HepG2 (cell line): ENCODE data around the gene PDGFD. TPM values are rescaled to one million over a fixed set of nuclear protein-coding genes. Genes with fewer than 3 reads are reported as not detected.

Experiments
- ATAC-seq: fragments of 200-7000 bp; cut with Tn5 transposase; 3 replicates; pipeline ENCODE4 v1.9.1; 2020; ENCODE audit warnings: mild to moderate bottlenecking, moderate library complexity
- BruUV-seq: library from RNA; stranded (reverse); fragments of 400-500 nt; replicated peaks from 2 replicates; lab custom pipeline; 2021; lab: Mats Ljungman, UMichigan
- CTCF ChIA-PET: fragments of 300-600 bp; formaldehyde crosslinking; extraction: SDS; loops from one replicate; lab custom pipeline; 2021; ENCODE audit warnings: low total read pairs, inconsistent platforms, low intra/inter-chr PET ratio; lab: Yijun Ruan, JAX
- POLR2A ChIA-PET: fragments of 350-600 bp; sonication (Branson Sonifier 250); formaldehyde crosslinking; loops from one replicate; lab custom pipeline; 2020; ENCODE audit warnings: antibody characterized with exemption, inconsistent platforms; lab: Yijun Ruan, JAX
- DNase-seq: peaks from one replicate; pipeline ENCODE4 v3.0.0-alpha.2; 2015; ENCODE audit warnings: low spot score
- FAIRE-seq: peaks from 3 replicates; lab custom pipeline; 2011; peaks lifted over from hg19 to GRCh38; lab: Jason Lieb, UNC
- H2AFZ ChIP-seq: one replicate; pipeline ENCODE4 v1.6.1; 2011; ENCODE audit warnings: low read length, inconsistent platforms
- H3K27ac ChIP-seq: fragments of 300-600 bp; 3 replicates; pipeline ENCODE4 v1.8.0; 2011; ENCODE audit warnings: mixed run types, mild to moderate bottlenecking, mixed read lengths, low read length, inconsistent platforms; ENCODE audit not compliant: insufficient read depth; ENCODE audit errors: extremely low read length
- H3K27me3 ChIP-seq, 2 experiments: fragments of 200-600 bp in 1 of 2; 2 replicates in 1 of 2; 3 replicates in 1 of 2; pipeline versions ENCODE4 v1.6.0 to v1.8.0; 2011; ENCODE audit warnings: low read length in 2 of 2, mild to moderate bottlenecking in 2 of 2, moderate library complexity in 2 of 2, inconsistent platforms in 1 of 2; ENCODE audit not compliant: insufficient read depth in 2 of 2, control insufficient read depth in 1 of 2
- H3K36me3 ChIP-seq, 2 experiments: fragments of 200-600 bp in 1 of 2; replicated peaks in 1 of 2; 2 replicates in 1 of 2; 3 replicates in 1 of 2; pipeline versions ENCODE4 v1.5.1 to v1.8.0; 2011; ENCODE audit warnings: low read length in 2 of 2, inconsistent platforms in 1 of 2; ENCODE audit not compliant: insufficient read depth in 2 of 2, control insufficient read depth in 1 of 2
- H3K4me1 ChIP-seq: 2 replicates; pipeline ENCODE4 v1.5.1; 2012; ENCODE audit warnings: low read length, inconsistent platforms; ENCODE audit not compliant: insufficient read depth
- H3K4me2 ChIP-seq: 2 replicates; pipeline ENCODE4 v1.6.0; 2011; ENCODE audit warnings: low read depth, low read length, inconsistent platforms
- H3K4me3 ChIP-seq, 3 experiments: fragments of 200-600 bp in 1 of 3; sonication (generic), shearing (Covaris generic) in 1 of 3; replicated peaks in 1 of 3; 2 replicates each; pipeline ENCODE4 v1.5.1; 2011 to 2016; ENCODE audit warnings: low read length in 3 of 3, inconsistent platforms in 2 of 3, low read depth in 2 of 3, mild to moderate bottlenecking in 2 of 3, control low read depth in 1 of 3, mixed read lengths in 1 of 3; ENCODE audit not compliant: insufficient read depth in 1 of 3
- H3K79me2 ChIP-seq: one replicate; pipeline ENCODE4 v1.6.1; 2011; ENCODE audit warnings: low read length, inconsistent platforms; ENCODE audit not compliant: insufficient read depth
- H3K9ac ChIP-seq: 2 replicates; pipeline ENCODE4 v1.6.0; 2011; ENCODE audit warnings: mild to moderate bottlenecking, low read depth, low read length, inconsistent platforms; ENCODE audit not compliant: insufficient read depth
- H3K9me3 ChIP-seq: 2 replicates; pipeline ENCODE4 v1.5.1; 2012; ENCODE audit warnings: mild to moderate bottlenecking, low read length
- H4K20me1 ChIP-seq: 2 replicates; pipeline ENCODE4 v1.6.0; 2011; ENCODE audit warnings: inconsistent platforms, mild to moderate bottlenecking, low read length, moderate library complexity; ENCODE audit not compliant: insufficient read depth
- BHLHE40 ChIP-seq: IDR thresholded peaks from 2 replicates; pipeline ENCODE4 v1.6.1; 2011; ENCODE audit warnings: low read length, improper control_type of control experiment
- CHD2 ChIP-seq: IDR thresholded peaks from 2 replicates; pipeline ENCODE4 v1.6.1; 2011; ENCODE audit warnings: low read depth, low read length, improper control_type of control experiment
- DZIP1 ChIP-seq: sonication (generic); formaldehyde crosslinking; IDR thresholded peaks from 2 replicates; pipeline ENCODE4 v1.5.0; 2020; ENCODE audit warnings: mild to moderate bottlenecking, missing genetic modification reagents
- KLF12 ChIP-seq: sonication (generic); formaldehyde crosslinking; IDR thresholded peaks from 2 replicates; pipeline ENCODE4 v1.4.0; 2020; ENCODE audit warnings: missing genetic modification reagents, borderline replicate concordance
- MAZ ChIP-seq, 2 experiments: sonication (generic) in 1 of 2; formaldehyde crosslinking in 1 of 2; IDR thresholded peaks; 2 replicates each; pipeline versions ENCODE4 v1.5.0 to v1.6.1; 2012 to 2020; ENCODE audit warnings: low read depth in 2 of 2, mild to moderate bottlenecking in 2 of 2, borderline replicate concordance in 1 of 2, improper control_type of control experiment in 1 of 2, low read length in 1 of 2, missing genetic modification reagents in 1 of 2, moderate library complexity in 1 of 2
- STAT5B ChIP-seq: sonication (generic); formaldehyde crosslinking; IDR thresholded peaks from 2 replicates; pipeline ENCODE4 v1.4.0; 2020; ENCODE audit warnings: missing genetic modification reagents
- ZGPAT ChIP-seq: IDR thresholded peaks from 2 replicates; pipeline ENCODE4 v1.6.1; 2016; ENCODE audit warnings: mild to moderate bottlenecking
- ZNF282 ChIP-seq: fragments of 450-650 bp; IDR thresholded peaks from 2 replicates; pipeline ENCODE4 v1.6.1; 2018; ENCODE audit not compliant: partially characterized antibody
- ZNF296 ChIP-seq: sonication (generic); formaldehyde crosslinking; conservative IDR thresholded peaks from 2 replicates; pipeline ENCODE4 v1.5.0; 2020; ENCODE audit warnings: mild to moderate bottlenecking, missing genetic modification reagents
- ZNF30 ChIP-seq: sonication (generic); formaldehyde crosslinking; IDR thresholded peaks from 2 replicates; pipeline ENCODE4 v1.5.0; 2020; ENCODE audit warnings: mild to moderate bottlenecking, missing genetic modification reagents
- ZNF569 ChIP-seq: sonication (generic); formaldehyde crosslinking; IDR thresholded peaks from 2 replicates; pipeline ENCODE4 v1.5.0; 2020; ENCODE audit warnings: mild to moderate bottlenecking, missing genetic modification reagents, moderate library complexity, borderline replicate concordance
- WGBS: methylation state at CpG from one replicate; pipeline ENCODE4 v1.1.6; 2017; ENCODE audit warnings: low lambda C conversion rate; 5-methylcytosine and 5-hydroxymethylcytosine counted together
- in situ Hi-C: cut with HindIII; loops from 2 replicates; pipeline ENCODE4 v1.10.0; 2017; ENCODE audit warnings: low pct_unique_long_range_greater_than_20kb; ENCODE audit not compliant: extremely low pct_ligation_motif_present
- intact Hi-C: fragments of 100-400 bp; cut with micrococcal nuclease; formaldehyde crosslinking; loops from one replicate; pipeline ENCODE4 v1.10.0; 2022; ENCODE audit not compliant: unreplicated experiment
- polyA plus RNA-seq, 8 experiments: library from polyadenylated mRNA; depleted of rRNA in 3 of 8; stranded (reverse) in 7 of 8; unstranded in 1 of 8; fragments of >200 nt; fragmentation: Illumina TruSeq in 4 of 8; extraction: Trizol in 4 of 8; gene quantifications; 2 replicates each; pipeline versions ENCODE4 v1.2.1 to v1.2.3, GENCODE V29; 2011 to 2016; ENCODE audit warnings: low read depth in 4 of 8, missing spikeins in 1 of 8, mixed read lengths in 1 of 8; ENCODE audit not compliant: insufficient read depth in 1 of 8
- total RNA-seq, 5 experiments: library from RNA; depleted of rRNA; stranded (reverse); fragments of >200 nt; fragmentation: Illumina TruSeq; extraction: Trizol; gene quantifications; 2 replicates each; pipeline ENCODE4 v1.2.3, GENCODE V29; 2016; ENCODE audit warnings: low read depth in 1 of 5
- TF ChIP-seq, protein P1 (sequence below): sonication (generic); formaldehyde crosslinking; IDR thresholded peaks from 2 replicates; pipeline ENCODE4 v1.4.0; 2020; ENCODE audit warnings: missing genetic modification reagents
- TF ChIP-seq, protein P2 (sequence below): sonication (generic); formaldehyde crosslinking; IDR thresholded peaks from 2 replicates; pipeline ENCODE4 v1.8.0; 2022; ENCODE audit warnings: missing genetic modification reagents, mild to moderate bottlenecking, inconsistent platforms, borderline replicate concordance
- TF ChIP-seq, protein P3 (sequence below): sonication (generic); formaldehyde crosslinking; IDR thresholded peaks from 2 replicates; pipeline ENCODE4 v1.8.1; 2023; ENCODE audit warnings: mild to moderate bottlenecking, missing genetic modification reagents
- TF ChIP-seq, protein P4 (sequence below): sonication (generic); formaldehyde crosslinking; IDR thresholded peaks from 2 replicates; pipeline ENCODE4 v1.4.0; 2020; ENCODE audit warnings: mild to moderate bottlenecking, missing genetic modification reagents

PDGFD gene
- total and polyA plus RNA-seq, 2 of the 13 experiments (the other 11 are each of a cell fraction or from before 2014, with no cell fraction given), result 0.09 to 0.29 TPM

DNA sequence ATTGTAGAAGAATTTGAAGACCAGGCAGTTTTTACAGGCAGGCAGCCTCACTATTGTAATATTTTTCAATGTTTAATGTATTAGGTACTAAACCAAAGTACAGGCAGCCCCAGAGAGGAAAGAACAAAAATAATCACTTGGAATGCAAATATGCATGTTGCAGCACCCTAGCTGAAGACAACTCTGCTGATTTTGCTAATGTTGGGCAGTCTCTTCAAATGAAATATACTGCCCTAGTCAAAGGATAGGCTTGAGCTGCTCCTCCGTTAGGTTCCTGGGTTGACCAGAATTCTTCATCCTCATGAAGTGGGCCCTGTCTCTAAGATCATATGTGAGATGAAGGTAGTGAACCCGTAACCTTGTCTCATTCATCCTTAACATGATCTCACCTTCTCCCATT lies 280.7 kb downstream of the PDGFD start:
- Histone ChIP-seq H3K4me2 (no peak overlapping the region), H3K9me3 (peaks cover 23% of the 10 kb centered on the region), H3K79me2 (no peaks in the 10 kb centered on the region), H3K27me3 (no peaks in the 10 kb centered on the region), H3K27ac (no peak overlapping the region), H4K20me1 (no peaks in the 10 kb centered on the region), H3K4me1 (no peaks in the 10 kb centered on the region), H3K36me3 (no peaks in the 10 kb centered on the region), H2AFZ (no peak overlapping the region), H3K4me3 (no peak overlapping the region), H3K9ac (no peak overlapping the region)
- DNase-seq (no peak), ATAC-seq (no peak), FAIRE-seq (no peak)
- CTCF ChIA-PET, result no interaction called here
- BruUV-seq, result no TSS peak
- in situ Hi-C loops (no loop called here), intact Hi-C loops (no loop called here)
- POLR2A ChIA-PET, result no interaction called here
- WGBS, result 14% methylated on average over 1 of the region's 2 CpGs
- TF ChIP-seq, protein P1, sequence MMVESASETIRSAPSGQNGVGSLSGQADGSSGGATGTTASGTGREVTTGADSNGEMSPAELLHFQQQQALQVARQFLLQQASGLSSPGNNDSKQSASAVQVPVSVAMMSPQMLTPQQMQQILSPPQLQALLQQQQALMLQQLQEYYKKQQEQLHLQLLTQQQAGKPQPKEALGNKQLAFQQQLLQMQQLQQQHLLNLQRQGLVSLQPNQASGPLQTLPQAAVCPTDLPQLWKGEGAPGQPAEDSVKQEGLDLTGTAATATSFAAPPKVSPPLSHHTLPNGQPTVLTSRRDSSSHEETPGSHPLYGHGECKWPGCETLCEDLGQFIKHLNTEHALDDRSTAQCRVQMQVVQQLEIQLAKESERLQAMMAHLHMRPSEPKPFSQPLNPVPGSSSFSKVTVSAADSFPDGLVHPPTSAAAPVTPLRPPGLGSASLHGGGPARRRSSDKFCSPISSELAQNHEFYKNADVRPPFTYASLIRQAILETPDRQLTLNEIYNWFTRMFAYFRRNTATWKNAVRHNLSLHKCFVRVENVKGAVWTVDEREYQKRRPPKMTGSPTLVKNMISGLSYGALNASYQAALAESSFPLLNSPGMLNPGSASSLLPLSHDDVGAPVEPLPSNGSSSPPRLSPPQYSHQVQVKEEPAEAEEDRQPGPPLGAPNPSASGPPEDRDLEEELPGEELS (CRISPR knock-in tag), result no peak
- TF ChIP-seq ZNF30 (CRISPR knock-in tag), result no peak
- TF ChIP-seq, protein P2, sequence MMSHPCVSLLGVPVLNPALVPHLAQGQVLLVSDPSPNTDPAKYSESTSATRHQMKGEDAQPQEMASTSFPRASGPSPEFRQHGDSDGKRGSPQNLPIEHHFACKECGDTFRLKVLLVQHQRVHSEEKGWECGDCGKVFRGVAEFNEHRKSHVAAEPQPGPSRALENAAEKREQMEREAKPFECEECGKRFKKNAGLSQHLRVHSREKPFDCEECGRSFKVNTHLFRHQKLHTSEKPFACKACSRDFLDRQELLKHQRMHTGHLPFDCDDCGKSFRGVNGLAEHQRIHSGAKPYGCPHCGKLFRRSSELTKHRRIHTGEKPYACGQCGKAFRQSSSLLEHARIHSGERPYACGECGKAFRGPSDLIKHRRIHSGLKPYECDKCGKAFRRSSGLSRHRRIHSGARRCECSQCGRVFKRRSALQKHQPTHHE, result no peak
- no peak for TF ChIP-seq MAZ (IDR thresholded peaks at IDR 0.05; ENCODE audit: borderline replicate concordance, low read depth, low read length)
- no peak for TF ChIP-seq MAZ (CRISPR knock-in tag; IDR thresholded peaks at IDR 0.05; ENCODE audit: low read depth)
- TF ChIP-seq BHLHE40, result no peak
- TF ChIP-seq, protein P3, sequence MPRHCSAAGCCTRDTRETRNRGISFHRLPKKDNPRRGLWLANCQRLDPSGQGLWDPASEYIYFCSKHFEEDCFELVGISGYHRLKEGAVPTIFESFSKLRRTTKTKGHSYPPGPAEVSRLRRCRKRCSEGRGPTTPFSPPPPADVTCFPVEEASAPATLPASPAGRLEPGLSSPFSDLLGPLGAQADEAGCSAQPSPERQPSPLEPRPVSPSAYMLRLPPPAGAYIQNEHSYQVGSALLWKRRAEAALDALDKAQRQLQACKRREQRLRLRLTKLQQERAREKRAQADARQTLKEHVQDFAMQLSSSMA (CRISPR knock-in tag), result no peak
- TF ChIP-seq KLF12 (CRISPR knock-in tag), result no peak
- TF ChIP-seq, protein P4, sequence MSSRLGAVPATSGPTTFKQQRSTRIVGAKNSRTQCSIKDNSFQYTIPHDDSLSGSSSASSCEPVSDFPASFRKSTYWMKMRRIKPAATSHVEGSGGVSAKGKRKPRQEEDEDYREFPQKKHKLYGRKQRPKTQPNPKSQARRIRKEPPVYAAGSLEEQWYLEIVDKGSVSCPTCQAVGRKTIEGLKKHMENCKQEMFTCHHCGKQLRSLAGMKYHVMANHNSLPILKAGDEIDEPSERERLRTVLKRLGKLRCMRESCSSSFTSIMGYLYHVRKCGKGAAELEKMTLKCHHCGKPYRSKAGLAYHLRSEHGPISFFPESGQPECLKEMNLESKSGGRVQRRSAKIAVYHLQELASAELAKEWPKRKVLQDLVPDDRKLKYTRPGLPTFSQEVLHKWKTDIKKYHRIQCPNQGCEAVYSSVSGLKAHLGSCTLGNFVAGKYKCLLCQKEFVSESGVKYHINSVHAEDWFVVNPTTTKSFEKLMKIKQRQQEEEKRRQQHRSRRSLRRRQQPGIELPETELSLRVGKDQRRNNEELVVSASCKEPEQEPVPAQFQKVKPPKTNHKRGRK (CRISPR knock-in tag), result no peak
- TF ChIP-seq ZGPAT, result no peak
- no peak for TF ChIP-seq DZIP1
- no peak for TF ChIP-seq ZNF296 (CRISPR knock-in tag)
- no peak for TF ChIP-seq ZNF569 (CRISPR knock-in tag)
- no peak for TF ChIP-seq CHD2
- TF ChIP-seq ZNF282, result no peak
- TF ChIP-seq STAT5B, result no peak
